ENCODE measurements around the gene PPARG.

Gene PPARG

GRCh38 chr3:12353796-12354525 is 65.1 kb downstream of the PPARG start:
- Histone ChIP-seq H3K36me3 (ENCODE audit: control insufficient read depth, insufficient read depth, low read length) (no peaks in the 10 kb centered on the region), H3K9me3 (ENCODE audit: control insufficient read depth, low read length) (no peaks in the 10 kb centered on the region), H3K27me3 (ENCODE audit: control insufficient read depth, insufficient read depth, low read length) (no peaks in the 10 kb centered on the region), H3K4me3 (ENCODE audit: low read length) (no peak overlapping the region), H3K9ac (ENCODE audit: low read length) (no peak overlapping the region), H3K4me1 (ENCODE audit: control insufficient read depth, insufficient read depth, low read length) (peaks cover 23% of the 10 kb centered on the region)

GRCh38 chr3:12356175-12356574 is 67.3 kb downstream of the PPARG start:
- Histone ChIP-seq H3K27me3 (ENCODE audit: control insufficient read depth, insufficient read depth, low read length) (no peaks in the 10 kb centered on the region), H3K4me3 (ENCODE audit: low read length) (no peak overlapping the region), H3K9ac (ENCODE audit: low read length) (no peak overlapping the region), H3K36me3 (ENCODE audit: control insufficient read depth, insufficient read depth, low read length) (no peaks in the 10 kb centered on the region), H3K4me1 (ENCODE audit: control insufficient read depth, insufficient read depth, low read length) (peaks cover 15% of the 10 kb centered on the region), H3K9me3 (ENCODE audit: control insufficient read depth, low read length) (no peaks in the 10 kb centered on the region)

GRCh38 chr3:12356996-12357395 is 68.1 kb downstream of the PPARG start:
- no peaks in the 10 kb centered on the region for H3K36me3 ChIP-seq (ENCODE audit: control insufficient read depth, insufficient read depth, low read length)
- no peaks in the 10 kb centered on the region for H3K27me3 ChIP-seq (ENCODE audit: control insufficient read depth, insufficient read depth, low read length)

GRCh38 chr3:12357456-12357855 is 68.6 kb downstream of the PPARG start:
- Histone ChIP-seq H3K36me3 (ENCODE audit: control insufficient read depth, insufficient read depth, low read length) (no peaks in the 10 kb centered on the region), H3K9ac (ENCODE audit: low read length) (no peak overlapping the region), H3K27me3 (ENCODE audit: control insufficient read depth, insufficient read depth, low read length) (no peaks in the 10 kb centered on the region), H3K4me3 (ENCODE audit: low read length) (no peak overlapping the region), H3K9me3 (ENCODE audit: control insufficient read depth, low read length) (no peaks in the 10 kb centered on the region), H3K4me1 (ENCODE audit: control insufficient read depth, insufficient read depth, low read length) (peaks cover 15% of the 10 kb centered on the region)

More at GRCh38 chr3:12356996-12357395, 68.1 kb downstream of the PPARG start:
- H3K4me1 ChIP-seq (ENCODE audit: control insufficient read depth, insufficient read depth, low read length): peaks cover 15% of the 10 kb centered on the region
- H3K9me3 ChIP-seq (ENCODE audit: control insufficient read depth, low read length): no peaks in the 10 kb centered on the region
- no peak overlapping the region for H3K9ac ChIP-seq (ENCODE audit: low read length)
- H3K4me3 ChIP-seq (ENCODE audit: low read length): no peak overlapping the region

- Histone ChIP-seq H3K9me3 (ENCODE audit: control insufficient read depth, low read length) (no peaks in the 10 kb centered on the region), H3K27me3 (ENCODE audit: control insufficient read depth, insufficient read depth, low read length) (no peaks in the 10 kb centered on the region), H3K9ac (ENCODE audit: low read length) (no peak overlapping the region), H3K4me1 (ENCODE audit: control insufficient read depth, insufficient read depth, low read length) (no peaks in the 10 kb centered on the region), H3K36me3 (ENCODE audit: control insufficient read depth, insufficient read depth, low read length) (no peaks in the 10 kb centered on the region), H3K4me3 (ENCODE audit: low read length) (no peak overlapping the region)
These were observed 74.7 kb downstream of the PPARG start for GRCh38 chr3:12363397-12364195.

GRCh38 chr3:12367346-12367745 is 78.5 kb downstream of the PPARG start:
- Histone ChIP-seq H3K4me1 (ENCODE audit: control insufficient read depth, insufficient read depth, low read length) (peaks cover 25% of the 10 kb centered on the region), H3K4me3 (ENCODE audit: low read length) (no peak overlapping the region), H3K27me3 (ENCODE audit: control insufficient read depth, insufficient read depth, low read length) (no peaks in the 10 kb centered on the region), H3K9me3 (ENCODE audit: control insufficient read depth, low read length) (no peaks in the 10 kb centered on the region), H3K36me3 (ENCODE audit: control insufficient read depth, insufficient read depth, low read length) (no peaks in the 10 kb centered on the region), H3K9ac (ENCODE audit: low read length) (no peak overlapping the region)

- H3K27me3 ChIP-seq (ENCODE audit: control insufficient read depth, insufficient read depth, low read length): no peaks in the 10 kb centered on the region
- H3K4me1 ChIP-seq (ENCODE audit: control insufficient read depth, insufficient read depth, low read length): peaks cover 25% of the 10 kb centered on the region
- no peaks in the 10 kb centered on the region for H3K9me3 ChIP-seq (ENCODE audit: control insufficient read depth, low read length)
- no peak overlapping the region for H3K4me3 ChIP-seq (ENCODE audit: low read length)
- no peak overlapping the region for H3K9ac ChIP-seq (ENCODE audit: low read length)
- H3K36me3 ChIP-seq (ENCODE audit: control insufficient read depth, insufficient read depth, low read length): no peaks in the 10 kb centered on the region
These were observed 80.2 kb downstream of the PPARG start for GRCh38 chr3:12369029-12369428.

- no peak overlapping the region for H3K4me3 ChIP-seq (ENCODE audit: low read length)
These were observed 80.7 kb downstream of the PPARG start for GRCh38 chr3:12369598-12369997.

GRCh38 chr3:12370758-12371157 is 81.9 kb downstream of the PPARG start:
- H3K4me1 ChIP-seq (ENCODE audit: control insufficient read depth, insufficient read depth, low read length): peaks cover 25% of the 10 kb centered on the region
- no peaks in the 10 kb centered on the region for H3K9me3 ChIP-seq (ENCODE audit: control insufficient read depth, low read length)
- H3K4me3 ChIP-seq (ENCODE audit: low read length): no peak overlapping the region
- H3K36me3 ChIP-seq (ENCODE audit: control insufficient read depth, insufficient read depth, low read length): no peaks in the 10 kb centered on the region
- H3K9ac ChIP-seq (ENCODE audit: low read length): no peak overlapping the region
- no peaks in the 10 kb centered on the region for H3K27me3 ChIP-seq (ENCODE audit: control insufficient read depth, insufficient read depth, low read length)

More at GRCh38 chr3:12369598-12369997, 80.7 kb downstream of the PPARG start:
- H3K27me3 ChIP-seq (ENCODE audit: control insufficient read depth, insufficient read depth, low read length): no peaks in the 10 kb centered on the region
- no peak overlapping the region for H3K9ac ChIP-seq (ENCODE audit: low read length)
- H3K9me3 ChIP-seq (ENCODE audit: control insufficient read depth, low read length): no peaks in the 10 kb centered on the region
- H3K36me3 ChIP-seq (ENCODE audit: control insufficient read depth, insufficient read depth, low read length): no peaks in the 10 kb centered on the region
- peaks cover 25% of the 10 kb centered on the region for H3K4me1 ChIP-seq (ENCODE audit: control insufficient read depth, insufficient read depth, low read length)

GRCh38 chr3:12371525-12372140 is 82.8 kb downstream of the PPARG start:
- no peaks in the 10 kb centered on the region for H3K9me3 ChIP-seq (ENCODE audit: control insufficient read depth, low read length)

GRCh38 chr3:12372741-12373280 is 83.9 kb downstream of the PPARG start:
- peaks cover 25% of the 10 kb centered on the region for H3K4me1 ChIP-seq (ENCODE audit: control insufficient read depth, insufficient read depth, low read length)
- H3K9ac ChIP-seq (ENCODE audit: low read length): no peak overlapping the region
- H3K9me3 ChIP-seq (ENCODE audit: control insufficient read depth, low read length): no peaks in the 10 kb centered on the region
- H3K36me3 ChIP-seq (ENCODE audit: control insufficient read depth, insufficient read depth, low read length): no peaks in the 10 kb centered on the region
- H3K27me3 ChIP-seq (ENCODE audit: control insufficient read depth, insufficient read depth, low read length): no peaks in the 10 kb centered on the region
- H3K4me3 ChIP-seq (ENCODE audit: low read length): no peak overlapping the region

More at GRCh38 chr3:12371525-12372140, 82.8 kb downstream of the PPARG start:
- Histone ChIP-seq H3K9ac (ENCODE audit: low read length) (no peak overlapping the region), H3K36me3 (ENCODE audit: control insufficient read depth, insufficient read depth, low read length) (no peaks in the 10 kb centered on the region), H3K4me3 (ENCODE audit: low read length) (no peak overlapping the region), H3K4me1 (ENCODE audit: control insufficient read depth, insufficient read depth, low read length) (peaks cover 25% of the 10 kb centered on the region), H3K27me3 (ENCODE audit: control insufficient read depth, insufficient read depth, low read length) (no peaks in the 10 kb centered on the region)

GRCh38 chr3:12375572-12375971 is 86.7 kb downstream of the PPARG start:
- no peaks in the 10 kb centered on the region for H3K36me3 ChIP-seq (ENCODE audit: control insufficient read depth, insufficient read depth, low read length)
- no peaks in the 10 kb centered on the region for H3K27me3 ChIP-seq (ENCODE audit: control insufficient read depth, insufficient read depth, low read length)
- no peaks in the 10 kb centered on the region for H3K9me3 ChIP-seq (ENCODE audit: control insufficient read depth, low read length)
- no peak overlapping the region for H3K9ac ChIP-seq (ENCODE audit: low read length)
- peaks cover 19% of the 10 kb centered on the region for H3K4me1 ChIP-seq (ENCODE audit: control insufficient read depth, insufficient read depth, low read length)
- no peak overlapping the region for H3K4me3 ChIP-seq (ENCODE audit: low read length)
